GM18505 (cell line): Measurements from ENCODE around the gene KCTD11.
A peak's percentile ranks its signal among the peaks of the same experiment; 100 is the strongest.

Source experiments
- ATAC-seq: cut with Tn5 transposase; IDR thresholded peaks from one replicate; pipeline ENCODE4 v1.9.1; 2021; ENCODE audit not compliant: unreplicated experiment
- POLR2A ChIP-seq: IDR thresholded peaks from 4 replicates; pipeline ENCODE4 v1.6.1; 2011; ENCODE audit warnings: borderline replicate concordance; ENCODE audit not compliant: insufficient read depth, insufficient read length; ENCODE audit errors: extremely low read depth

Gene KCTD11

DNA sequence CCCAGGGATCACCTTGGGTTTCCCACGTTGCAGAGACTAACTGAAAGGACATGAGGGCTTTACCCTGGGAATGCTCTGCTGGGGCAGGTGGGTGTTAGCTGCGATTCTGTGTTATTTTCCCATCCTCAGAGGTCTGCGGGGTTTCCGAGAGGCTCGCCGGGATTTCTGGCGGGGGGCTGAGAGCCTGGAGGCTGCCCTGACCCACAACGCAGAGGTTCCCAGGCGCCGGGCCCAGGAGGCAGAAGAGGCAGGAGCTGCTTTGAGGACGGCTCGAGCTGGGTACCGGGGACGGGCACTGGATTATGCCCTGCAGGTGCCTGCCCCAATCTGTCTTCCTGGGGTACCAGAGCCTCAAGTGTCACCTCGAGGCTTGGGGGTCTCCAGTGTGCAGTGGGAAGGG, 8.7 kb upstream of the KCTD11 start:
- TF ChIP-seq POLR2A: no peak
- no peak for ATAC-seq

DNA sequence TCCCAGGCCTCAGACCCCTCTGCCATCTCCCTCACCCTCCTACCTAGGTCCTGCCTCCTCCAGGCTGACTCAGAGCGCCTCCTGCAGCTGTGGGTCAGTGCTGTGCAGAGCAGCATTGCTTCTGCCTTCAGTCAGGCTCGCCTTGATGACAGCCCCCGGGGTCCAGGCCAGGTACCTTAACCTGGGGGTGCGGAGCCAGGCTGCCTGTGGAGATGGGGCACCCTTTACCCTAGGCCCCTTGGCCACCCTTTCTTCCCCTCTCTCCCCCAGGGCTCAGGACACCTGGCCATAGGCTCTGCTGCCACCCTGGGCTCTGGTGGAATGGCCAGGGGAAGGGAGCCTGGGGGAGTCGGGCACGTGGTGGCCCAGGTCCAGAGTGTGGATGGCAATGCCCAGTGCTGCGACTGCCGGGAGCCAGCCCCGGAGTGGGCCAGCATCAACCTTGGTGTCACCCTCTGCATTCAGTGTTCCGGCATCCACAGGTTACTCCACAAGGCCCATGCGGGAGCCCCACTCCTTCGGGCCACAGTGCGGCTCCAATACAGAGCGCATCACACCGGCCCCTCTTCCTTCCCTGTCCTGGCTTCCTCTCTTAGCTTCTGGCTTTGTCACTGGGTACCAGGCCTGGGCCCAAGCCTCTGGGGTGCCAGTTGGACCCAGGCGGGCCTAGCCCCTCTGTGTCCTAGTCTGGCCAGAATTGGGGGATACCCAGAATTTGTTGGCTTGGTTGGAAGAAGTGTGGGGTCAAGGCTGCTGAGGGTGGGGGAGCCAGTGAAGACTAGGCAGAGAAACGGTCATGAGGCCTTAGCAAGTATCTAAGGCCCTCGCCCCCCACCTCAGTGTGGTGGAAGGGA, 5.0 kb upstream of the KCTD11 start:
- no peak for TF ChIP-seq POLR2A
- no peak for ATAC-seq

DNA sequence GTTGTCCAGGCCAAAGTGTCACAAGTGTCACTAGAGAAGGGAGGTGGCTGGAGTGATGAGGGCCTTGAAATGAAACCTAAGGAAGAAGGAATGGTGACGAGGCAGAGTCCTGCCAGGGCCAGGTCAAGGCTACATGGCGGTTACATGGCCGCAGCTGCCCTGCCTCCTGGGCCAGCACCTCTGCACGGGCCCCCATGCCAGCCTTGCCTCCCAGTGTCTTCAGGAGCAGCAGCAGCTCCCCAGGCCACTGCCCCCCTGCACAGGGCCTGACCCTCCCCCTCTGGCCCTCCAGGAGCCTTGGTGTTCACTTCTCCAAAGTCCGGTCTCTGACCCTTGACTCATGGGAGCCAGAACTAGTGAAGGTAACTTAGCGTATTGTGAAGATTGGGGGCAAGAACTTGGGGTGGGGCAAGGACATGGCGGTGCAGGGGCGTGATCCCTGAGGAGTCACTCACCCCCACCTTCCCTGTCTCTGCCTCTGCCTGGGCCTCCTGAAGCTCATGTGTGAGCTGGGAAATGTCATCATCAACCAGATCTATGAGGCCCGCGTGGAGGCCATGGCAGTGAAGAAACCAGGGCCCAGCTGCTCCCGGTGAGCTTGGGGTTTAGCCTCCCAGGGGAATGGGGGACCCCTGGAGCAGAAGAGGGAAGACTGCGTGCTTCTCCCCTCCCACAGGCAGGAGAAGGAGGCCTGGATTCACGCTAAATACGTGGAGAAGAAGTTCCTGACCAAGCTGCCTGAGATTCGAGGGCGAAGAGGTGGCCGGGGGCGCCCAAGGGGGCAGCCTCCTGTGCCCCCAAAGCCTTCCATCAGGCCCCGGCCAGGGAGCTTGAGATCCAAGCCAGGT, 4.1 kb upstream of the KCTD11 start:
- no peak for TF ChIP-seq POLR2A
- no peak for ATAC-seq

DNA sequence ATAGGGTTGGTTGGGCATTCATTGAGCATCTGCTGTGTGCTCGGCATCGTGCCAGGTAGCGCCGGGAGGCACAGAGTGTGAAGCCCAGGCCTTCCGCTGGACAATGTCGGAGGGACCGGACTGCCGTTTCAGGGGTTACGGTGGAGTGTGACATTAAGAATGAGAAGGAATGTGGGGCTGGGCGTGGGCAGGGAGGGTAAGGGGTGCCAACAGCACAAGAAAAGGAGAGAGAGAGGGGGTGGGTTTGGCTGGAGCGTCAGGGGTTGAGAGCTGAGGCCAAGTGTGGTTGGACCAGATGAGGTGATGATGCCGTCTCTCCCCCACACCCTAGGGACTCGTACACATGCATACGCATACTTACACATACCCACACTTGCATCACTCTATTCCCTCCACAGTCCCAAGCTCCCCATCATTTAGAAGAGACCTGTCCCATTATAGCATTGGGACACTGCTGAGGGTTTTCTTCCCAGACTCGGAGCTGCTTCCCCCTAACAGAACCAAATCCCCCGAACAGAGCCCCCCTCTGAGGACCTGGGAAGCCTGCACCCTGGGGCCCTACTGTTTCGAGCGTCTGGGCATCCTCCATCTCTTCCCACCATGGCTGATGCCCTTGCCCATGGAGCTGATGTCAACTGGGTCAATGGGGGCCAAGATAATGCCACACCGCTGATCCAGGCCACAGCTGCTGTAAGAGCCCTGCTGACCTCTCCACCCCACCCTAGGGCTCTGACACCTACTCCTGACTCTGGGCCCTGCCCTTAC, 3.3 kb upstream of the KCTD11 start:
- ATAC-seq: no peak
- TF ChIP-seq POLR2A: peak; percentile 23

DNA sequence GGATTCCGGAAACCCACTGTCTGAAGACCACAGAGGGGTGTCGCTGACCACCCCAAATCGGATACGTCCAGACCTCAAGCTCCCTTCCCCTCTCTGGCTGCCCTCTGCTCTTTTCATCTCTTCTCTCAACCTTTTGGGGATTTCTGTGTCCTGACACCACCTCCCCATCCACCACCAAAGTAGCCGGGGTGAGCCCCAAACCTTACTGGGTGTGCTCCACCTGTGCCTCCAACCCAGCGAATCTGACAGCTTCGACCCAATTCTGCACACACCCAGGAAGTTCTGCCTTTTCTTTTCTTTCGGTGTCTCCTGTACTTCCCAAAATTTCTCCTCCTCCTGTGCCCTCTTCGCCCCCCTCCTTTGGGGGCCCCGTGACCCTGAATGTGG, 534 bp downstream of the KCTD11 start:
- no peak for TF ChIP-seq POLR2A
- no peak for ATAC-seq

DNA sequence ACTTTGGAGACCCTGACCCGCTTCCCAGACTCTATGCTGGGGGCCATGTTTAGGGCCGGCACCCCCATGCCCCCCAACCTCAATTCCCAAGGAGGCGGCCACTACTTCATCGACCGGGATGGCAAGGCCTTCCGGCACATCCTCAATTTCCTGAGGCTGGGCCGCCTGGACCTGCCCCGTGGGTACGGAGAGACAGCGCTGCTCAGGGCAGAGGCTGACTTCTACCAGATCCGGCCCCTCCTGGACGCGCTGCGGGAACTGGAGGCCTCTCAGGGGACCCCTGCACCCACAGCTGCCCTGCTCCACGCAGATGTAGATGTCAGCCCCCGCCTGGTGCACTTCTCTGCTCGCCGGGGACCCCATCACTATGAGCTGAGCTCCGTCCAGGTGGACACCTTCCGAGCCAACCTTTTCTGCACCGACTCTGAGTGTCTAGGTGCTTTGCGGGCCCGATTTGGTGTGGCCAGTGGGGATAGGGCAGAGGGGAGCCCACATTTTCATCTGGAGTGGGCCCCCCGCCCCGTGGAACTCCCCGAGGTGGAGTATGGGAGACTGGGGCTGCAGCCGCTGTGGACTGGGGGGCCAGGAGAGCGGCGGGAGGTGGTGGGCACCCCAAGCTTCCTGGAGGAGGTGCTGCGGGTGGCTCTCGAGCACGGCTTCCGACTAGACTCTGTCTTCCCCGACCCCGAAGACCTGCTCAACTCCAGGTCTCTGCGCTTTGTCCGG, 1.1 kb downstream of the KCTD11 start:
- TF ChIP-seq POLR2A: no peak
- ATAC-seq: no peak

DNA sequence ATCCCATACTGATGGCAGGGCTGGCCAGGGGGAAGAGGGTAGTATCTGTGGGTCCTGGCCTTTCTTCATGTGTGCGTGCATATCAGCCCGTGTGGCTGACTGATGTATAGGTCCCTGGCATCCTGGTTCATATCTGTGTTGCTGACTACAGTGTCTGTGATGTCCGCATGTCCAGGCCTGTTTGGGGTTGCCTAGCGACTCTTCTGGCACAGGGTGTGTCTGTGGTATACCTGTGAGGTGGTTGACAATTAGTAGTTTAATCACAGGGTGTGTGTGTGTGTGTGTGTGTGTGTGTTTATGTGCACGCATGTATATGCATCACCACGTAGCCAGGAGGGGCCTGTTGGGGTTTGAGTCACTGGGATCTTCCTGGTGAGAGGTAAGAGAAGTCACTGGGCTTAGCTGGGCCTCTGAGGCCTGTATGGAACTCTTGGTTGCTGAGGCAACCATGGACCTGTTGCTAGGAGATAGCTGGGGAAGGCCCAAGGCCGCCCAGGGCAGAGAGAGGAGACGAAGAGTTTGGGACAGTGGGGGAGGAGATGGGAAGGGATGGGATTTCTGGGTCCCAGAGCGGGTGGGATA, 2.4 kb downstream of the KCTD11 start:
- no peak for ATAC-seq
- no peak for TF ChIP-seq POLR2A

DNA sequence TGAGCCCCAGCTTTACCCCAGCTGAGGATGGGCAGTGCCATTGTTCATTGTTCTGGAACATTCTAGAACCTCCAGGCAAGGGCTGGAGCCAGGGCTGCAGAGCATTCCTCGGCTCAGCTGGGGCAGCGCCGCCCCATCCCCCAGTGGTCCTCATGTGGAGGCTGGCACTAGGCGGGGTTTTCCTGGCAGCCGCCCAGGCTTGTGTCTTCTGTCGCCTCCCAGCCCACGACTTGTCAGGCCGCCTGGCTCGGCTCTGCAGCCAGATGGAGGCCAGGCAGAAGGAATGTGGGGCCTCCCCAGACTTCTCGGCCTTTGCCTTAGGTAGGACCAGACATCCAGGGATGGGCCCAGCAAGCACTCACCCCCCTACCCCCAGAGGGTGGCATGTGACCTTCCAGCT, 3.1 kb downstream of the KCTD11 start, which contains the start of gene TMEM95:
TSS of gene TMEM95 (plus strand) at position 104 of the 400 bp plus-strand sequence. CDS start at position 153, 49 bp downstream.
- no peak for TF ChIP-seq POLR2A
- ATAC-seq: no peak

DNA sequence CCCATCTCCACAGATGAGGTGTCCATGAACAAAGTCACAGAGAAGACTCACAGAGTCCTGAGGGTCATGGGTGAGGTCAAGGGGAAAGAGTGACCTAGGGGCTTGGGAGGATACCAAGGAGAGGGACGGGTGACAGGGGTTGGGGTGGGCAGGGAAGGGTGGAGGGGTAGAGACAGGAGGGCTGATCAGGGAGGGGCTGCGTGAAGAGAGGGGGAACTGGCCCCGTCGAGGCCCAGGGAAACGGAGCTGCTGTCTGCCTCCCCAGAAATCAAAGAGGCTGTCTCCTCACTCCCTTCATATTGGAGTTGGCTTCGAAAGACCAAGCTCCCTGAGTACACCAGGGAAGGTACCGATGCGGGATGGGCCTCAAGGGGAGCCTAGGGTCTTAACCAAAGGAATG, 3.6 kb downstream of the KCTD11 start:
- no peak for ATAC-seq

DNA sequence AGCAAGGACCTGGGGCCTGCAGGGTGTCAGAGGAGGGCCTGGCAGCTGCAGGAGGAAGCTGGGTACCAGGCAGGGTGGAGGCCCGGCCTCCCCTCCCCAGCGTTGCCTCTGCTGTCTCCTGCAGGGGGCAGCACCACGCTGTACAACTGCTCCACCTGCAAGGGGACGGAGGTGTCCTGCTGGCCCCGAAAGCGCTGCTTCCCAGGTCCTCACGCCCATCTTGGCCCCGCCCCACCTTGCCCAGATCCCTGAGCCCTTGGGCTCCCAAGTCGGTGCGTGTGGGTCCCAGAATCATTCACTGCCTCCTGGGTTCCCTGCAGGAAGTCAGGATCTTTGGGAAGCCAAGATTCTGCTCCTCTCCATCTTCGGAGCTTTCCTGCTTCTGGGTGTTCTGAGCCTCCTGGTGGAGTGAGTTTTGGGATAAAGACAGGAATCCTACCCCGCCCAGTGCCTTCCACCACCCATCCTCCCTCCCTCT, 4.1 kb downstream of the KCTD11 start:
- TF ChIP-seq POLR2A: no peak
- ATAC-seq: no peak

More for the DNA sequence above, 3.6 kb downstream of the KCTD11 start:
- no peak for TF ChIP-seq POLR2A

DNA sequence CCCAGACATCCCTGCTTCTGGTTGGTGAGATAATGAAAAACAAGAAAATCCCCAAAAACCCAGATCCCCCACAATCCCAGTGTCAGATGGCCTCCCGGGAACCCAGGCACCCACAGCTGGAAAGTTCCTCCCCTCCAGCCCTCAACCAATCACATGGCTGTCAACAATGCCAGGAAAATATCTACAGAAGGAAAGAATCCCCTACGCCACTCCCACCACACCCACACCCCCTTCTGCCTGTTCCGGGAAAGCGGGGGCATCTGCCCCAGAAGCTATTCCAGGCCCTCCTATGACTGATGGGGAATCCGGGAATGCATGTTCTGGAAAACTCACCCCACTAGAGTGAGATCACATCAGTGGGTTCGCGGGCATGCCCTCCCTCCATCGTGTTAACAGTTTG, 4.8 kb downstream of the KCTD11 start:
- no peak for TF ChIP-seq POLR2A

DNA sequence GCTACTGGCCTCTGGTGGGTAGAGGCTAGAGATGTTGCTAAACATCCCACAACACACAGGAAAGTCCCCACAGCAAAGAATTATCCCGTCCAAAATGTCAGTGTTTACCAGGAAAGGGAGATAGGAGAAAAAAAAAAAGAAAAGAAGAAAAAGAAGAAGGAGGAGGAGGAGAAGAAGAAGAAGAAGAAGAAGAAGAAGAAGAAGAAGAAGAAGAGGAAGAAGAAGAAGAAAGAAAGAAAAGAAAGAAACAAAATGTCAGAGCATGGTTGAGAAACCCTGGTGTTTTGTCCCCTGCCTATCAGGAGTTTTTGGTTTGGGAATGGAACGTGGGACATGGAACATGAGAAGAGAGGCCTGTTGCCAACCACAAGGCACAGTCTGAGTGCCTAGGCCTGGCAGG, 5.4 kb downstream of the KCTD11 start:
- ATAC-seq: no peak
- TF ChIP-seq POLR2A: no peak

More for the DNA sequence above, 4.8 kb downstream of the KCTD11 start:
- no peak for ATAC-seq
